Caco-2 (cell line): ENCODE data around the gene BAZ1A. TPM values are rescaled to one million over a fixed set of nuclear protein-coding genes. Genes with fewer than 3 reads are reported as not detected.

Experiments used
- BruUV-seq: library from RNA; stranded (reverse); fragments of 400-500 nt; replicated peaks from 2 replicates; lab custom pipeline; 2021; lab: Mats Ljungman, UMichigan
- CTCF ChIA-PET: fragments of 300-600 bp; sonication (Branson Sonifier 250); formaldehyde crosslinking; loops from one replicate; lab custom pipeline; 2022; ENCODE audit warnings: antibody characterized with exemption; lab: Charles Lee
- POLR2A ChIA-PET: fragments of 300-600 bp; sonication (Branson Sonifier 250); formaldehyde crosslinking; loops from one replicate; lab custom pipeline; 2022; ENCODE audit warnings: antibody characterized with exemption; lab: Charles Lee
- DNase-seq, 2 experiments: peaks; one replicate each; pipeline versions ENCODE4 v3.0.0 to v3.0.0-alpha.2; 2020 to 2022
- H3K27me3 ChIP-seq: replicated peaks from 2 replicates; pipeline ENCODE4 v1.6.0; 2011; ENCODE audit warnings: low read length; ENCODE audit not compliant: control insufficient read depth, insufficient read depth
- H3K36me3 ChIP-seq: 2 replicates; pipeline ENCODE4 v1.5.1; 2011; ENCODE audit warnings: low read length; ENCODE audit not compliant: control insufficient read depth, insufficient read depth
- H3K4me1 ChIP-seq: fragments of 250-450 bp; sonication (Bioruptor Pico); 2 replicates; pipeline ENCODE4 v1.5.1; 2020; ENCODE audit warnings: mild to moderate bottlenecking
- H3K4me3 ChIP-seq: 2 replicates; pipeline ENCODE4 v1.5.1; 2011; ENCODE audit warnings: low read depth, mild to moderate bottlenecking, control low read depth, low read length
- H3K9me3 ChIP-seq: fragments of 250-450 bp; sonication (Bioruptor Pico); 2 replicates; pipeline ENCODE4 v1.5.1; 2020; ENCODE audit warnings: mild to moderate bottlenecking, moderate library complexity
- H3K27ac Mint-ChIP-seq: one replicate; pipeline ENCODE4 v1.8.0; 2022; ENCODE audit warnings: mixed read lengths; ENCODE audit not compliant: unreplicated experiment
- H3K27me3 Mint-ChIP-seq: one replicate; pipeline ENCODE4 v1.8.0; 2022; ENCODE audit warnings: mixed read lengths; ENCODE audit not compliant: insufficient read depth, unreplicated experiment
- H3K36me3 Mint-ChIP-seq: one replicate; pipeline ENCODE4 v1.8.0; 2022; ENCODE audit warnings: mild to moderate bottlenecking, mixed read lengths; ENCODE audit not compliant: insufficient read depth, unreplicated experiment
- H3K4me1 Mint-ChIP-seq: one replicate; pipeline ENCODE4 v1.8.0; 2022; ENCODE audit warnings: low read depth, mixed read lengths; ENCODE audit not compliant: unreplicated experiment
- H3K4me3 Mint-ChIP-seq: one replicate; pipeline ENCODE4 v1.8.0; 2022; ENCODE audit warnings: mild to moderate bottlenecking, moderate library complexity, mixed read lengths; ENCODE audit not compliant: unreplicated experiment
- H3K9me3 Mint-ChIP-seq: one replicate; pipeline ENCODE4 v1.8.0; 2022; ENCODE audit warnings: mixed read lengths; ENCODE audit not compliant: unreplicated experiment
- intact Hi-C: fragments of 100-400 bp; cut with micrococcal nuclease; formaldehyde crosslinking; loops from one replicate; pipeline ENCODE4 v1.10.0; 2022; ENCODE audit not compliant: unreplicated experiment
- total RNA-seq: library from RNA; stranded (reverse); gene quantifications from 2 replicates; pipeline ENCODE4 v1.2.3, GENCODE V29; 2022
- TF ChIP-seq, protein P1 (sequence below), 2 experiments: fragments of 200-600 bp in 1 of 2; IDR thresholded peaks; 1 replicate in 1 of 2; 2 replicates in 1 of 2; pipeline versions ENCODE4 v1.5.1 to v1.8.0; 2011 to 2022; ENCODE audit warnings: antibody characterized with exemption in 1 of 2, control low read depth in 1 of 2, inconsistent platforms in 1 of 2, low read depth in 1 of 2, low read length in 1 of 2, mild to moderate bottlenecking in 1 of 2, moderate library complexity in 1 of 2; ENCODE audit not compliant: insufficient read depth in 1 of 2, severe bottlenecking in 1 of 2, unreplicated experiment in 1 of 2

Gene BAZ1A
- total RNA-seq, 1 experiment from 2014 or later, result 26.1 TPM

DNA sequence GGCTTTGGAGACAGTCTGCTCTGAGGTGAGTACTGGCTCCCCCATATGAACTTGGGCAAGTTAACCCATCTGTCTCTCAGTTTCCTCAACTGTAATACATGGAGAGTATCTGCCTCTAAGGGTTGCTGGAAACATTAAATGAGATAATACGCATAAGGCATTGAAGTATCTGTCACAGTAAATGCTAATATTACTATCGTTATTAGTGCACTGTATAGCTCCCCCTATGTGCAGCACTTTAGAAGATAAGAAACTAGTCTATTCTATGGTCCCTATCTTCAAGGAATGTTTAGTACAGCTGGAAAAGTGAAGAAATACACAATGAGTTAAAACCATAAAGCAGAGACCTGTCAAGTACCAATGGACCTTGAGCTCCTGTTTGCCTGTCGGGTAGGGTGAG, 109.1 kb downstream of the BAZ1A start:
- no peak overlapping the region for H3K27ac Mint-ChIP-seq
- peaks cover 14% of the 10 kb centered on the region for H3K36me3 Mint-ChIP-seq
- POLR2A ChIA-PET, result interaction anchor here (0.6 kb wide), 2 partner anchors 19 to 106 kb away, joined by 3 to 4 read pairs; no protein-coding TSS in a partner anchor
- no peaks in the 10 kb centered on the region for H3K27me3 ChIP-seq
- intact Hi-C loops, result no loop called here
- CTCF ChIA-PET, result interaction anchor here (0.9 to 1.4 kb wide), 2 partner anchors 19 to 52 kb away, joined by 4 read pairs; partner anchors contain the start of gene CFL2
- peaks cover 23% of the 10 kb centered on the region for H3K4me1 Mint-ChIP-seq
- DNase-seq, result peak in 1 of 2 experiments; percentile 17
- H3K4me3 ChIP-seq, result no peak overlapping the region
- H3K36me3 ChIP-seq, result no peaks in the 10 kb centered on the region; the same call in 1 of the 2 replicates
- H3K27me3 Mint-ChIP-seq, result no peaks in the 10 kb centered on the region
- peaks cover 23% of the 10 kb centered on the region for H3K4me1 ChIP-seq
- H3K4me3 Mint-ChIP-seq, result no peak overlapping the region
- no peaks in the 10 kb centered on the region for H3K9me3 ChIP-seq
- TF ChIP-seq, protein P1, sequence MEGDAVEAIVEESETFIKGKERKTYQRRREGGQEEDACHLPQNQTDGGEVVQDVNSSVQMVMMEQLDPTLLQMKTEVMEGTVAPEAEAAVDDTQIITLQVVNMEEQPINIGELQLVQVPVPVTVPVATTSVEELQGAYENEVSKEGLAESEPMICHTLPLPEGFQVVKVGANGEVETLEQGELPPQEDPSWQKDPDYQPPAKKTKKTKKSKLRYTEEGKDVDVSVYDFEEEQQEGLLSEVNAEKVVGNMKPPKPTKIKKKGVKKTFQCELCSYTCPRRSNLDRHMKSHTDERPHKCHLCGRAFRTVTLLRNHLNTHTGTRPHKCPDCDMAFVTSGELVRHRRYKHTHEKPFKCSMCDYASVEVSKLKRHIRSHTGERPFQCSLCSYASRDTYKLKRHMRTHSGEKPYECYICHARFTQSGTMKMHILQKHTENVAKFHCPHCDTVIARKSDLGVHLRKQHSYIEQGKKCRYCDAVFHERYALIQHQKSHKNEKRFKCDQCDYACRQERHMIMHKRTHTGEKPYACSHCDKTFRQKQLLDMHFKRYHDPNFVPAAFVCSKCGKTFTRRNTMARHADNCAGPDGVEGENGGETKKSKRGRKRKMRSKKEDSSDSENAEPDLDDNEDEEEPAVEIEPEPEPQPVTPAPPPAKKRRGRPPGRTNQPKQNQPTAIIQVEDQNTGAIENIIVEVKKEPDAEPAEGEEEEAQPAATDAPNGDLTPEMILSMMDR (IDR thresholded peaks at IDR 0.05; ENCODE audit: insufficient read depth in 1 of 2, low read depth in 1 of 2, low read length in 1 of 2, severe bottlenecking in 1 of 2, unreplicated experiment in 1 of 2), result peak; percentile 21 to 25
- H3K9me3 Mint-ChIP-seq, result no peaks in the 10 kb centered on the region
- no TSS peak for BruUV-seq

GRCh38 chr14:34755215-34755614, 119.9 kb downstream of the BAZ1A start:
- BruUV-seq, result no TSS peak
- DNase-seq, result no peak
- Mint-ChIP-seq H3K4me1 (no peaks in the 10 kb centered on the region), H3K4me3 (no peak overlapping the region), H3K36me3 (peaks cover 52% of the 10 kb centered on the region), H3K9me3 (no peaks in the 10 kb centered on the region), H3K27me3 (no peaks in the 10 kb centered on the region), H3K27ac (no peak overlapping the region)
- no peaks in the 10 kb centered on the region; the same call in 1 of the 2 replicates for H3K36me3 ChIP-seq
- ChIA-PET POLR2A (no interaction called here), CTCF (no interaction called here)
- H3K27me3 ChIP-seq, result no peaks in the 10 kb centered on the region
- H3K4me3 ChIP-seq, result no peak overlapping the region
- TF ChIP-seq, protein P1 (IDR thresholded peaks at IDR 0.05; ENCODE audit: insufficient read depth in 1 of 2, low read depth in 1 of 2, low read length in 1 of 2, severe bottlenecking in 1 of 2, unreplicated experiment in 1 of 2), result no peak
- intact Hi-C loops, result no loop called here
- H3K4me1 ChIP-seq, result peaks cover 15% of the 10 kb centered on the region; the same call in 1 of the 2 replicates
- no peaks in the 10 kb centered on the region for H3K9me3 ChIP-seq

- no peak overlapping the region for H3K4me3 Mint-ChIP-seq
- Histone ChIP-seq H3K27me3 (no peaks in the 10 kb centered on the region), H3K9me3 (no peaks in the 10 kb centered on the region), H3K36me3 (no peaks in the 10 kb centered on the region; the same call in 1 of the 2 replicates), H3K4me1 (peaks cover 15% of the 10 kb centered on the region; the same call in 1 of the 2 replicates), H3K4me3 (no peak overlapping the region)
- H3K36me3 Mint-ChIP-seq, result peaks cover 47% of the 10 kb centered on the region
- H3K27me3 Mint-ChIP-seq, result no peaks in the 10 kb centered on the region
- intact Hi-C loops, result no loop called here
- no TSS peak for BruUV-seq
- DNase-seq, result no peak
- no peaks in the 10 kb centered on the region for H3K9me3 Mint-ChIP-seq
- H3K4me1 Mint-ChIP-seq, result no peaks in the 10 kb centered on the region
- H3K27ac Mint-ChIP-seq, result no peak overlapping the region
- TF ChIP-seq, protein P1 (IDR thresholded peaks at IDR 0.05; ENCODE audit: insufficient read depth in 1 of 2, low read depth in 1 of 2, low read length in 1 of 2, severe bottlenecking in 1 of 2, unreplicated experiment in 1 of 2), result no peak
- ChIA-PET CTCF (no interaction called here), POLR2A (no interaction called here)
These were observed 120.5 kb downstream of the BAZ1A start for GRCh38 chr14:34754687-34755086.
